PFSK-1 (cell line): ENCODE measurements around the gene CCDC85C.

Experiments used
- FOXP2 ChIP-seq: optimal IDR thresholded peaks from 2 replicates; pipeline ENCODE3; 2011; ENCODE audit warnings: borderline replicate concordance, control low read depth, inconsistent platforms; ENCODE audit not compliant: insufficient read depth; ENCODE audit errors: extremely low read length, extremely low read depth
- POLR2AphosphoS5 ChIP-seq: IDR thresholded peaks from 2 replicates; pipeline ENCODE4 v1.6.1; 2012; ENCODE audit warnings: low read depth, mild to moderate bottlenecking, control low read depth, low read length, moderate library complexity
- REST ChIP-seq, 2 experiments: IDR thresholded peaks; 2 replicates each; pipeline versions ENCODE4 v1.6.1 to v1.8.0; 2011 to 2012; ENCODE audit warnings: low read depth in 2 of 2, low read length in 2 of 2, control low read depth in 1 of 2, inconsistent platforms in 1 of 2, mild to moderate bottlenecking in 1 of 2, moderate library complexity in 1 of 2; ENCODE audit not compliant: insufficient read depth in 1 of 2
- SIN3A ChIP-seq: IDR thresholded peaks from 2 replicates; pipeline ENCODE4 v1.6.1; 2012; ENCODE audit warnings: mild to moderate bottlenecking, low read length, moderate library complexity, borderline replicate concordance; ENCODE audit not compliant: insufficient read depth
- TAF1 ChIP-seq: IDR thresholded peaks from 2 replicates; pipeline ENCODE4 v1.6.1; 2012; ENCODE audit warnings: low read length, control low read depth, borderline replicate concordance; ENCODE audit not compliant: insufficient read depth

CCDC85C gene

GRCh38 chr14:99548255-99548654 is 55.8 kb downstream of the CCDC85C start:
- TF ChIP-seq TAF1 (no peak), FOXP2 (no peak)

- TF ChIP-seq TAF1 (no peak), REST (IDR thresholded peaks at IDR 0.05; ENCODE audit: insufficient read depth in 1 of 2, low read depth in 2 of 2, low read length in 2 of 2) (no peak), FOXP2 (no peak), POLR2AphosphoS5 (no peak)
These were observed 57.6 kb downstream of the CCDC85C start for GRCh38 chr14:99546234-99546879.

- no peak for TF ChIP-seq TAF1
- TF ChIP-seq REST (IDR thresholded peaks at IDR 0.05; ENCODE audit: insufficient read depth in 1 of 2, low read depth in 2 of 2, low read length in 2 of 2) = no peak
- TF ChIP-seq POLR2AphosphoS5 = no peak
- no peak for TF ChIP-seq FOXP2
- TF ChIP-seq SIN3A = no peak
These were observed 58.4 kb downstream of the CCDC85C start for GRCh38 chr14:99545586-99545985.

GRCh38 chr14:99544991-99545390 is 59.0 kb downstream of the CCDC85C start:
- TF ChIP-seq SIN3A (no peak), REST (IDR thresholded peaks at IDR 0.05; ENCODE audit: insufficient read depth in 1 of 2, low read depth in 2 of 2, low read length in 2 of 2) (no peak), FOXP2 (no peak), TAF1 (no peak), POLR2AphosphoS5 (no peak)

- no peak for TF ChIP-seq REST (IDR thresholded peaks at IDR 0.05; ENCODE audit: insufficient read depth in 1 of 2, low read depth in 2 of 2, low read length in 2 of 2)
- TF ChIP-seq POLR2AphosphoS5 = no peak
- no peak for TF ChIP-seq SIN3A
- no peak for TF ChIP-seq TAF1
- no peak for TF ChIP-seq FOXP2
These were observed 60.0 kb downstream of the CCDC85C start for GRCh38 chr14:99543985-99544384.
